Hepatocyte (in vitro differentiated cells): Measurements from ENCODE around the gene PRSS50. TPM values are rescaled to one million over a fixed set of nuclear protein-coding genes. Genes with fewer than 3 reads are reported as not detected.

Source experiments
- DNase-seq: peaks from one replicate; pipeline ENCODE4 v3.0.0-alpha.2; 2016; ENCODE audit warnings: low spot score
- H2AFZ ChIP-seq: fragments of 200-600 bp; sonication (generic); 2 replicates; pipeline ENCODE4 v1.6.0; 2016; ENCODE audit warnings: antibody characterized with exemption, mild to moderate bottlenecking
- H3K27ac ChIP-seq: fragments of 200-600 bp; sonication (generic); 2 replicates; pipeline ENCODE4 v1.5.1; 2016; ENCODE audit warnings: mild to moderate bottlenecking
- H3K27me3 ChIP-seq: fragments of 200-600 bp; sonication (generic); 2 replicates; pipeline ENCODE4 v1.6.1; 2016
- H3K36me3 ChIP-seq: fragments of 200-600 bp; sonication (generic); replicated peaks from 2 replicates; pipeline ENCODE4 v1.5.1; 2016; ENCODE audit warnings: low read depth; ENCODE audit not compliant: insufficient read depth
- H3K4me1 ChIP-seq: fragments of 200-600 bp; sonication (generic); 2 replicates; pipeline ENCODE4 v1.5.1; 2016; ENCODE audit warnings: mild to moderate bottlenecking, moderate library complexity; ENCODE audit not compliant: insufficient read depth
- H3K4me2 ChIP-seq: fragments of 200-600 bp; sonication (generic); 2 replicates; pipeline ENCODE4 v1.6.0; 2016
- H3K4me3 ChIP-seq: fragments of 200-600 bp; sonication (generic); 2 replicates; pipeline ENCODE4 v1.5.1; 2016; ENCODE audit warnings: mild to moderate bottlenecking
- H3K79me2 ChIP-seq: fragments of 200-600 bp; sonication (generic); 2 replicates; pipeline ENCODE4 v1.6.0; 2017; ENCODE audit warnings: mild to moderate bottlenecking
- H3K9me2 ChIP-seq: fragments of 200-600 bp; sonication (generic); replicated peaks from 2 replicates; pipeline ENCODE4 v1.6.0; 2017; ENCODE audit warnings: mild to moderate bottlenecking; ENCODE audit not compliant: insufficient read depth
- H3K9me3 ChIP-seq: fragments of 200-600 bp; sonication (generic); 2 replicates; pipeline ENCODE4 v1.5.1; 2016; ENCODE audit warnings: low read depth, mild to moderate bottlenecking
- H4K20me1 ChIP-seq: fragments of 200-600 bp; sonication (generic); 2 replicates; pipeline ENCODE4 v1.6.0; 2016; ENCODE audit warnings: mild to moderate bottlenecking; ENCODE audit not compliant: insufficient read depth, poor library complexity, severe bottlenecking
- CTCF ChIP-seq: fragments of 200-600 bp; sonication (generic); IDR thresholded peaks from 2 replicates; pipeline ENCODE4 v1.5.1; 2016; ENCODE audit warnings: antibody characterized with exemption, mild to moderate bottlenecking; ENCODE audit not compliant: poor library complexity
- EZH2 ChIP-seq: fragments of 200-600 bp; sonication (generic); IDR thresholded peaks from 2 replicates; pipeline ENCODE4 v1.6.1; 2016; ENCODE audit warnings: antibody characterized with exemption, mild to moderate bottlenecking, borderline replicate concordance
- EZH2phosphoT487 ChIP-seq: fragments of 200-600 bp; sonication (generic); IDR thresholded peaks from one replicate; pipeline ENCODE4 v1.6.1; 2018; ENCODE audit warnings: antibody characterized with exemption, mild to moderate bottlenecking, low read depth, moderate library complexity; ENCODE audit not compliant: unreplicated experiment, severe bottlenecking
- WGBS: methylation state at CpG from one replicate; pipeline ENCODE4 v1.1.6; 2016; ENCODE audit warnings: low lambda C conversion rate; ENCODE audit errors: missing lambda C conversion rate; 5-methylcytosine and 5-hydroxymethylcytosine counted together
- polyA plus RNA-seq: library from polyadenylated mRNA; unstranded; fragments of >200 nt; fragmentation: Nextera tagmentation; extraction: Ambion mirVana; gene quantifications from 2 replicates; pipeline ENCODE4 v1.2.1, GENCODE V29; 2016
- total RNA-seq: library from RNA; depleted of rRNA; stranded (reverse); fragments of >200 nt; gene quantifications from 2 replicates; pipeline ENCODE4 v1.2.3, GENCODE V29; 2014

Gene PRSS50
- total and polyA plus RNA-seq, 2 experiments from 2014 or later = 0.33 to 1.4 TPM

- TF ChIP-seq CTCF = no peak
- H3K4me1 ChIP-seq = no peaks in the 10 kb centered on the region
- no peaks in the 10 kb centered on the region for H3K27me3 ChIP-seq
- DNase-seq = no peak
- H4K20me1 ChIP-seq = no peaks in the 10 kb centered on the region
- H3K79me2 ChIP-seq = no peaks in the 10 kb centered on the region
- H3K9me2 ChIP-seq = no peaks in the 10 kb centered on the region
- no peaks in the 10 kb centered on the region for H3K36me3 ChIP-seq
- no peak overlapping the region for H3K4me2 ChIP-seq
- WGBS = 100% methylated on average over 2 of the region's 2 CpGs
- no peak overlapping the region for H3K4me3 ChIP-seq
- no peak overlapping the region for H2AFZ ChIP-seq
- H3K9me3 ChIP-seq = no peaks in the 10 kb centered on the region
- H3K27ac ChIP-seq = no peak overlapping the region
Observed at GRCh38 chr3:46684891-46685290, 32.8 kb downstream of the PRSS50 start.

- no peaks in the 10 kb centered on the region for H3K9me3 ChIP-seq
- 89% methylated on average over 11 of the region's 11 CpGs for WGBS
Observed at GRCh38 chr3:46682974-46683373, 34.7 kb downstream of the PRSS50 start.

GRCh38 chr3:46681856-46682540 lies 35.7 kb downstream of the PRSS50 start:
- Histone ChIP-seq H3K27ac (no peak overlapping the region), H3K27me3 (no peaks in the 10 kb centered on the region), H3K4me3 (no peak overlapping the region), H3K9me3 (no peaks in the 10 kb centered on the region), H3K36me3 (no peaks in the 10 kb centered on the region), H3K4me1 (no peaks in the 10 kb centered on the region), H4K20me1 (no peaks in the 10 kb centered on the region), H2AFZ (no peak overlapping the region), H3K4me2 (no peak overlapping the region), H3K9me2 (no peaks in the 10 kb centered on the region), H3K79me2 (no peaks in the 10 kb centered on the region)
- 84% methylated on average over 13 of the region's 13 CpGs for WGBS
- TF ChIP-seq CTCF (no peak), EZH2 (no peak), EZH2phosphoT487 (no peak)
- no peak for DNase-seq

More at GRCh38 chr3:46682974-46683373, 34.7 kb downstream of the PRSS50 start:
- Histone ChIP-seq H3K4me2 (no peak overlapping the region), H2AFZ (no peak overlapping the region), H3K4me1 (no peaks in the 10 kb centered on the region), H3K4me3 (no peak overlapping the region), H3K79me2 (no peaks in the 10 kb centered on the region), H3K9me2 (no peaks in the 10 kb centered on the region), H3K27ac (no peak overlapping the region), H3K36me3 (no peaks in the 10 kb centered on the region), H4K20me1 (no peaks in the 10 kb centered on the region), H3K27me3 (no peaks in the 10 kb centered on the region)
- no peak for DNase-seq
- no peak for TF ChIP-seq EZH2phosphoT487
- TF ChIP-seq CTCF = no peak
- no peak for TF ChIP-seq EZH2

- Histone ChIP-seq H3K27ac (no peak overlapping the region), H3K27me3 (no peaks in the 10 kb centered on the region), H3K9me3 (no peaks in the 10 kb centered on the region), H3K9me2 (no peaks in the 10 kb centered on the region), H2AFZ (no peak overlapping the region), H3K4me1 (no peaks in the 10 kb centered on the region), H3K36me3 (no peaks in the 10 kb centered on the region), H3K4me3 (no peak overlapping the region), H3K4me2 (no peak overlapping the region), H4K20me1 (no peaks in the 10 kb centered on the region), H3K79me2 (no peaks in the 10 kb centered on the region)
- TF ChIP-seq CTCF = no peak
- no peak for TF ChIP-seq EZH2
- 91% methylated on average over 10 of the region's 10 CpGs for WGBS
- DNase-seq = no peak
Observed at GRCh38 chr3:46681387-46681786, 36.3 kb downstream of the PRSS50 start.
